NK-92 treated with Interleukin-12 subunit alpha and Interleukin-12 subunit beta, amount 100 ng/mL, for 24 hours (cell line): Measurements from ENCODE around the gene KIF13A.
"Not testable (repeated sequence)": the region's sequence is repeated elsewhere in the genome, so short reads cannot be mapped to it uniquely, and the experiment has no call there.

Experiments
- DNase-seq: peaks from one replicate; lab custom pipeline; 2025; lab: John Stamatoyannopoulos, UW

The KIF13A gene

DNA sequence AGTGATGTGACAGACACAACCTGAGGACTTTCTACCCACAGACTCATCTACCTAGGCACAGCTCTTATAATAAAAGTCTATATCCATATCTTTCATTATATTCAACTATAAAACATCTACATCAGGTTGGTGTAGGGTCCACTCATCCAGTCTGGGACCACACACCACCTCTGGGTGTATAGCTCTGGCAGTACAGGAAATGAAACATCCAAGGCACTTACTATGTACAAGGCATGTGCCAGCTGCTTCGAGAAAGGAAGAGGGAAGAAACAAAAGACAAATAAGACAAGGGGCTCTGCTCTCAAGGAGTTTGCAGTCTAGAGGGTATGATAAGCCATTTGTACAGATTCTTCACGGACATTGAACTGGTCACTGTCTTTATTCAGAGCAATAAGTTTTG, 18.6 kb downstream of the KIF13A start:
- DNase-seq = no peak

DNA sequence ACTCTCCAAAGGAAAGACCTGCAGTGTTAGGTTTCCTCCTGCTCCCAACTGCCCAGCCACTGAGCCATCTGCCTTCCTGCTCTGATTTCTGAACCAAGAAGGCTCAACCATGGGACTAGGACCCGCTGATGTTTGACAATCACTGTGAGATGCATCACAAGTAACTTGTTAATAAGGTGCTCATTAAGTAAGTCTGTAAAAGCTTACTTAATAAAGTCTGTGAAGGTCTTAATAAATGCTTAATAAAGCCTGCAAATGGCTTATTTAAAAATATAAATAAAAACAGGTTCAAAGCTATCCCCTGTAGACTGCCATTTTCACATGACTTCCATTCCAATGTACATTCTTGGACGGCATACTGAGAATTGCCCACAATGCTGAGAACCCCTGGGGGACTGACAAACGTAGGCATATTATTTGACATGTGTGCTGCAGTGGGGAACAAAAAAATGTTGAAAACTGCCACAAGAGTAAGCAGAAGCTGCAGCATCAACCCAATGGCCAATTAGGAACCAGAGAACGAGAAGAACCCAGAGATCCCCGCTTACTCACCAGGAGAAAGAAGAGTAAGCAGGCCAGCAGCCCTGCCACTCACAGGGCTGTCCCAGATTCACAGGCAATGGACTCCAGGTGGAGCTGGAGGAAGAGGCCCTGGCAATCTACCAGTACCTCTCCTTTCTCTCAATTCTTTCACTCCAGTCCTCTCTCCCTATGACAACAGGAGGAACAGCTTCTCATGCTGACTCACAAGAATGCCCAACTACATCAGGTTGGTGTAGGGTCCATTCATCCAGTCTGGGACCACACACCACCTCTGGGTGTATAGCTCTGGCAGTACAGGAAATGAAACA, 19.5 kb downstream of the KIF13A start:
- no peak for DNase-seq

DNA sequence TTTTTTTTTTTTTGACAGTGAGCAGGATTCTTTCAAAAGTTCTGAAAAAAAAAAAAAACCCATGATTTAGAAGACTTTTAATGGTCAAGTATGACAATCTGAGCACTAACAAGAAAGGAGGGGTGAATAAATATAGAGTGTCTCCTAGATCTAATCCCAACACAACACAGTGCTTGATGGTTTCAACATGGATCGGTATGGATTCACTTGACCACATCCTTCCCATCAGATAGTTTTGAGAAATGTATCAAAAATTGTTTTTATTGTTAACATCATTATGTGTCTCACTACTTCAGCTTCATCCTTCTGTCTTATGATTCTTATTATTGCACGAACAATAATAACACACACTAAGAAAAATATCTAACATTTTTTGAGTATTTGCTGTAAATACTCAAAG, 21.0 kb downstream of the KIF13A start:
- DNase-seq = no peak

DNA sequence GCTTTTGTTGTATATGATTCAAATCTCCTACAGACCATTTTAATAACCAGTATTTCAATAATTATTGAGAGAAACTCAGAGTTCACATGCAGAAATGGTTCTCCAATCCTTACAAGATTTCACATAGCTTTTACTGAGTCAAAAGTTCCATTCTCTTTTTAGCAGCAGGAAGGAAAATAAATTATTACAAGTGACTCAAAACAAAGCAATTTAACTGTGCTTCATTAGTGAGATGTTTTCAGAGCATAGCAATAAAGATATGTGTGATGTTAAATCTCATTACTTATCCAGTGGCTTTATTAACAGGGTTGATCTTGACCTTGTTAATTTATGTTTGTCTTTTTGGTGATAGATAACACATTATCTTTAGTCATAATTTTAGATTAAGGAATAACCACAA, 22.0 kb downstream of the KIF13A start:
- DNase-seq = no peak

DNA sequence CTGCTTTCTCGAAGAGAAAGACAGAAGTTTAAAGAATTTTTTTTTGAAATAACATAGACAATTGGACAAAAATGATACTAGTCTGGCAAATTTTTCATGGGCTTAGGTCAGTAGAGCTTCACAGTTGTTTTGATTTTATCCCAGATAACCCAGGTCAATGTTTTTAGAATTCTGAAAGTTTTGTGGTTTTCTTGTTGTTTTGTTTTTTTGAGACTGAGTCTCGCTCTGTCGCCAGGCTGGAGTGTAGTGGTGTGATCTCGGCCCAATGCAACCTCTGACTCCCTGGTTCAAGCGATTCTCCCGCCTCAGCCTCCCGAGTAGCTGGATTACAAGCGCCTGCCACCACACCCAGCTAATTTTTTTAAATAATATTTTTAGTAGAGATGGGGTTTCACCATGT, 22.8 kb downstream of the KIF13A start:
- no peak for DNase-seq

DNA sequence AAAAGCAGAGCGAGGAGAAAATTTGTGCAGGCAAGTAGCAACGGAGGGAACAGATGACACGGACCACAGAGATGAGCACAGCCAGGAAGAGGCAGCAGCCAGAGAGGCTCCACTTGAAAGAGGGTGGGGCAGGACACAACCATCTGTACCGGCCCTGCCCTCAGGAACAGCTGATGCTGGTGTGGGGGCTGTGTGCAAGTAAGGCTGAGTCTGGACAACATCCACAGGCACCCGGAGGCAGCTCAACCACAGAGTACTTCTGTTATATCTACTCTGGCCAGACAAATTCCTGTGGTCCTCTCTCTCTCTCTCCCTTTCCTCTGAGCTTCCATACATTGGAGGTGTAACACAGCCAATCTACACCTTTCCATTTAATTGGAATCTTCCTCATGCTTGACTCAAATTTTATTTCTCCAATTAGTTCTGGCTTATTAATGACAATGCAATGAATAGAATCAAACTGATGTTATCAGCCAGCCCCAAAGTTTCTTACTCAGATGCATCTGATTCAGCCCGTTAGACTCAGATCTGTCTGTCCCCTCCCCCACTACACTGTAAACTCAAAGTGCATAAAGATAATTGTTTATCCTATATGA, 24.9 kb downstream of the KIF13A start:
- no peak for DNase-seq

DNA sequence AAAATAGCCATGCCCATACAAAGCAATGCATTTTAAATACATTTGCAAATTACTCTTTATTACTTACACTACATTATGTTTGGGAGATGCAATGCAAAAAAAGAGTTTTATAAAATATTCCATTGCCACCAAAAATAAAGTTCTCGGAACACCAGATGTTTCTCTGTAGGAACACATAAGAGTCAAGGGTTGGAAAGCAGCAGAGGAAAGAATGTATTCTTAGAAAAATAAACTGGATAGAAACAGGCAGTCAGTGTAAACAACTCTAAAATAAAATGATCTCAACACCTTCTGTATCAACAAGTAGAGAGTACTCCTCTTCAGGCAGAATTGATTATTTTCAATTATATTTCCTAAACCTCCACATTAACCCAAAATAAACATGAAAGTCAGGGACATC, 28.1 kb downstream of the KIF13A start:
- no peak for DNase-seq

DNA sequence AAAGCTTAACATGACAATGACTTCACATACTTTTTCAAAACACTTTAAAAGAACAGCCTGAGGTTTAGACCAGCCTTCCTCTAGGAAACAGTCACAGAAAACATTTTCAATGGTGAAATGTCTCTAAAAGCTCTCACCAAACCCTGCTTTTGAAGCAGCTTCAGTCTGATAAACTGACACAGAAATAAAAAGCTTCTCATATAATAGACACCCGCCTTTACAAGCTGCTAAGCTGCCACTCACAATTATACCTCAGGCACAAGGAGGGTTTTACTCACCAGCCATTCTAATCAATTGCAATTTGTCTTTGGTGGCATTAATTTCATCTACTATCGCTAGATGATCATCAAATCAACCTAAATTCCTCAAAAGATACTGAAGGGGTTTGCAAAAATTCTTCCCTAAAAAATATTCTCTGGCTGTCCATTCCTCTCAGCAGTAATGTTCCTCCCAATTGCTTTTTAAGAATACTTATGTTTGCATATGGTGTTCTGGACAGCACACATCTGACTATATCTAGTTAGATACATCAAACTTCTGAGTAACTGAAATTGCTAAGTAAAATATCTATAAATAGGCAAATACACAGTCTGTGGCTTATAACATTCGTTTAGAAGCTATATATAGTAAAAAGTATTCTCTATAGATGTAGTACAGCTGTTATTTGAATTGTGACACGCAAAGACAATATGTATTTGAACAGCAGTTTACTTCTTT, 29.4 kb downstream of the KIF13A start:
- DNase-seq = no peak

DNA sequence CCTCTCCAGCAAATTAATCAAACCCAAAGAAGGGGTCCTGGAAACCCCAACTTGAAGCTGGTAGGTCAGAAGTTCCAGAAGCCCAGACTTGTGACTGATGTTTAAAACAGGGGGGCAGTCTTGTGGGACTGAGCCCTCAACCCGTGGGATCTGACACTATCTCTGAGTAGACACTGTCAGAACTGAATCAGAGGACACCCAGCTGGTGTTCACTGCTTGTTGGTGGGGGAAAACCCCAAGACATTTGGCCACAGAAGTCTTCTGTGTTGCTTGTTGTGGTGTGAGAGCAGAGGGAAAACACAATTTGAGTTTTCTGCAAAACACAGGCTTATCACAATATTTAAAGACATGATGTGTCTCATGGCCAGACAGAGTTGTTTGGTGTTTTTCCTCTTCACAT, 29.9 kb downstream of the KIF13A start:
- peak; percentile 56 for DNase-seq

DNA sequence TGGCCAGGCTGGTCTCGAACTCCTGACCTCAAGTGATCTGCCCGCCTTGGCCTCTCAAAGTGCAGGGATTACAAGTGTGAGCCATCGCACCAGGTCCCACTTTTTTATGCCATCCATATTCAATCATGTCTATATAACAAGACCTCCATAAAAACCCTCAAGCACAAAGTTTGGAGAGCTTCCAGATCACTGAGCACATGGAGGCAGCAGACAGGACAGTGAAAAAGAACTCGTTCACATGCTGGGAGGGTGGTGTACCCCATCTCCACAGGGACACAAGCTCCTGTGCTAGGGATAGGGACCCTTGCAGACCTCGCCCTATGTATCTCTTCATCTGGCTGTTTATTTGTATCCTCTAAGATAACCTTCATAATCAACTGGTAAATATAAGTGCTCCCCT, 30.3 kb downstream of the KIF13A start:
- no peak for DNase-seq

DNA sequence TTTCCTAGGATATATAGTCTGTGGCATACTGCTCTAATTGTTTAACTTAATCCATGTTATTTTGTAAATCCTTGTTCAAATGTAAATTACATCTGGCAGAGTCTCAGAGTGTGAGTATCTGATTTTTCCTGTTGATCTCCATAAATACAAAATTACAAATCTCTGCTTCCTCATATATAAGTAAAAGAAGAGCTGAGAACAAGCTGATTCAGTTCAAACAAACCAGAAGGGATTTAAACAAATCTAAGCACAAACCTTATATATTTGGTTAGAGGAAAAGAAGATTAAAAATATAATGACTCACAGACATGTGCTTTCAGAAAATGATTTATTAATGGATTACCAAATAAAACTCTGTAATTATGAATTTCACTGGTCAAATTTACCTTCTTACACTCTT, 37.3 kb downstream of the KIF13A start:
- no peak for DNase-seq

DNA sequence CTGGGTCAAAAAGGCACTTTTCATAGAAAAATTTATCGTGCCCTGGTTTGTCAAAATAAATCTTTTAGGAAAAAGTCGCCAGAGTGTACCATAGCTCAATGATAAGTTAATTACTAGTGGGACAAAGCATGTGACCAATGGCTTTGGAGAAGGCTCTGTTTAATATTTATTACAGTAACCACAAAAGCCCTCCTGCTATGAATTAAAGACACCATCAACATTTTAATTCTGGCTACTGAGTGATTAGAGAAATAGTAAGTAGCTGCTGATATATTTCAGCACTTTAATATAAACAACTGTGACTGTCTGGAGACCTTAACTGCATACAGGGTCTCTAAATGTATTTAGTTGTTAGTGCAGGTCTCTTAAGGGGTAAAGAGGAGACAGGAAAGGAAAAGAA, 38.3 kb downstream of the KIF13A start:
- DNase-seq = no peak

DNA sequence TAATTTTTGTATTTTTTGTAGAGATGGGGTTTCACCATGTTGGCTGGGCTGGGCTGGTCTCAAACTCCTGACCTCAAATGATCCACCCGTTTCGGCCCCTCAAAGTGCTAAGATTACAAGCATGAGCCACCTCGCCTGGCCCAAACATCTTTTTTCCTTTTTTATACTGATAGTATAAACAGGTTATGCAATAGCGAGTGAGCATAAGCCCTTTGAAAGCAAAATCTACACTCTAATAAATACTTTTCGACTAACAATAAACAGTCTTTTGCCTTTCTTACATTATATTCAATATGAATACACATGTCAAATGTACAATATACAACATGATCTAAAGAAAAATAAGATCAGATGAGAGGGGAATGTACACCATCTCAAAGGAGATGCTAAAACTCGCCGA, 38.7 kb downstream of the KIF13A start:
- no peak for DNase-seq

DNA sequence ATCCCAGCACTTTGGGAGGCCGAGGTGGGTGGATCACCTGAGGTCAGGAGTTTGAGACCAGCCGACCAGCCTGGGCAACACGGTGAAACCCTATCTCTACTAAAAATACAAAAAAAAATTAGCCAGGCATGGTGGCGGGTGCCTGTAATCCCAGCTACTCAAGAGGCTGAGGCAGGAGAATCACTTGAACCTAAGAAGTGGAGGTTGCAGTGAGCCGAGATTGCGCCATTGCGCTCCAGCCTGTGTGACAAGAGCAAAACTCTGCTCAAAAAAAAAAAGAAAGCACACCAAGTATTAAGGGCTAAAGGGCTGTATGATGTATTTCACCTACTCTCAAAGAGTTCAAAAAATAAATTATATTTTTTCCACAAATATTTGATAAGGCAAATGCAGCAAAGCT, 39.9 kb downstream of the KIF13A start:
- not testable (repeated sequence) for DNase-seq

DNA sequence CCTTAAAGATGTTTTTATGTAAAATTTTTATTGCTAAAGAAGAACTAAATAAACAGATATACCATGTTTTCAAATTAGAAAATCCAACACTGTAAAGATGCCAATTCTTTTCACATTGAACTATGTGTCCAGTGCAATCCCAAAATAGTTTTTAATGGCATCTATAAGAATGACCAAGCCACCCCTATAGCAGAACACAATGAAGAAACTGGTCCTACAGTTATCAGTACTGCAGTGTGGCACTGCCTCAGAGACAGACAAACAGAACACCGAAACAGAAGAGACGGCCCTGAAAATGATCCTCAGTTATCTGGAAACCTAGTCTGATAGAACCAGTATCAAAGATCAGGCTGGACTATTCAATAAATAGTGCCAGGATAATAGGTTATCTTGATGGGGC, 41.9 kb downstream of the KIF13A start:
- no peak for DNase-seq

DNA sequence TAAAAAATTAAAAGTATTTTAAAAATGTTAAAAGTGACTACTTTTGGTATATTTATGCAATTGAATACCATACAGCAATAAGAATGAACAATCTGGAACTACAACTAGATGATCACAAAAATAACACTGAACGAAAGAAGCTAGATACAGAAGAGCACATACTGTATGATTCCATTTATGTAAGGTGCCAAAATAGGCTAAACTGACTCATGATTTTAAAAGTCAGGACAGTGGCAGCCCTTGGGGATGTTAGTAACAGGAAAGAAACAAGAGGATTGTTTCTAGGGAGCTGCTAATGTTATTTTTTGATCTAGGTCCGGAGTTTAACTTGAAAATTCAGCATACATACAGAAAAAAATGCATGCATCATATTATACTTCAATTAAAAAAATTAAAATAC, 42.3 kb downstream of the KIF13A start:
- no peak for DNase-seq

DNA sequence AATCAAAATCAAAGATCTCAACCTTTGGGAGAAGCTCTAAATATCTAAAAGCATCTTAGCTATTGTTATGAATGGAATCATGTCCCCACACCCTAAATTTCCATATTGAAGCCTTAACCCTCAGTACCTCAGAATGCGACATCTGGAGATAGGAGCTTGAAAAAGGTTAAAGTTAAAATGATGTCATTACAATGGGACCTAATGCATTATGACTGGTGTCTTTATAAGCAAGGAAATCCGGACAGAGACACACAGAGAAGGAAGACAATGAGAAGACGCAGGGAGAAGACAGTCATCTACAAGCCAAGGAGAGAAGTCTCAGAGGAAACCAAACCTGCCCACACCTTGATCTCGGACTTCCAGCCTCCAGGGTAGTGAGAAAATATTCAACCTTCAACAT, 46.1 kb downstream of the KIF13A start:
- no peak for DNase-seq

DNA sequence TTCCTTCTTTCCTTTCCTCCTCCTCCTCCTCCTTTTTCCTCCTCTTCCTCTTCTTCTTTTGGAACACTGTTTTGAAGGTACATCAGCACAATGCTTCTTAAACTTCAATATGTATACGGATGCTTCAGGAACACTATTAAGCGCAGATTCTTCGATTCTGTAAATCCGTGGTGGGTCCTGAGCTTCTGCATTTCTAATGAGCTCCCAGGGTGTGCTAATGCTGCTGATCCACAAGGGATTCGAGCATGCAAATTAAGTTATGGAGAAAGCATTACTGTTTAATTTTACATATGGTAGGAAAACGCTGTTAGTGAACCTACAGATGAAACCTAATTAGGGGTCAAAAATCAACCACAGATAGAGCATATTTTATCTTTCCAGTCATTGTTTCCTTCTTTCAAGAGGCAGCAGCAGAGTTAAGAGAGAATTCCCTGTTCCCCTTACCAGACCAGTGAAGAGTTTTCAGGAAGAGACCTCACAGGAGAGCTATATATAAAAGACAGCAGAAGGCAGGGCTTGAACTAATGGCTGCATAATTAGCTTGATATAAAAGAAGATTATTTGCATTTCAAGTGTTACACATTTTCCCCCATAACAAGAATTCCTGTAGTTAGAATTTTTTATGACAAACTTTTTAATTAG, 47.2 kb downstream of the KIF13A start:
- no peak for DNase-seq

DNA sequence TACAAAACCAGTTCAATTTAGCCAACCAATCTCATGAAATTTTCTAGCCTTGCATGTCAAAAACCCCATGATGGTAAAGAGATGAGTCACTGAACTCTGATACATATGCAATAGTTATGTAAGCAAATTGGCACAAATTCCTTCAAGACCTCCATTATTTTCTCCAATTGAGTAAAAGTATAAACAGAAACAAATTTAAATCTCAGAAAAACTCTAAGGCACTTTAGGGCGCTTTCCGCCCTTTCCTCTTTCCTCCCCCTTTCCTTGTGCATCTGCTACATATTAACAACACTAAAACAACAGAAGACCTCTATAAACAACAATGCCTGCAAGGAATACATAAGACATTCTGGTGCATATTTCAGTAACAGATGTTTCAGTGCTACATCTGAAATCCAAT, 48.5 kb downstream of the KIF13A start:
- no peak for DNase-seq

DNA sequence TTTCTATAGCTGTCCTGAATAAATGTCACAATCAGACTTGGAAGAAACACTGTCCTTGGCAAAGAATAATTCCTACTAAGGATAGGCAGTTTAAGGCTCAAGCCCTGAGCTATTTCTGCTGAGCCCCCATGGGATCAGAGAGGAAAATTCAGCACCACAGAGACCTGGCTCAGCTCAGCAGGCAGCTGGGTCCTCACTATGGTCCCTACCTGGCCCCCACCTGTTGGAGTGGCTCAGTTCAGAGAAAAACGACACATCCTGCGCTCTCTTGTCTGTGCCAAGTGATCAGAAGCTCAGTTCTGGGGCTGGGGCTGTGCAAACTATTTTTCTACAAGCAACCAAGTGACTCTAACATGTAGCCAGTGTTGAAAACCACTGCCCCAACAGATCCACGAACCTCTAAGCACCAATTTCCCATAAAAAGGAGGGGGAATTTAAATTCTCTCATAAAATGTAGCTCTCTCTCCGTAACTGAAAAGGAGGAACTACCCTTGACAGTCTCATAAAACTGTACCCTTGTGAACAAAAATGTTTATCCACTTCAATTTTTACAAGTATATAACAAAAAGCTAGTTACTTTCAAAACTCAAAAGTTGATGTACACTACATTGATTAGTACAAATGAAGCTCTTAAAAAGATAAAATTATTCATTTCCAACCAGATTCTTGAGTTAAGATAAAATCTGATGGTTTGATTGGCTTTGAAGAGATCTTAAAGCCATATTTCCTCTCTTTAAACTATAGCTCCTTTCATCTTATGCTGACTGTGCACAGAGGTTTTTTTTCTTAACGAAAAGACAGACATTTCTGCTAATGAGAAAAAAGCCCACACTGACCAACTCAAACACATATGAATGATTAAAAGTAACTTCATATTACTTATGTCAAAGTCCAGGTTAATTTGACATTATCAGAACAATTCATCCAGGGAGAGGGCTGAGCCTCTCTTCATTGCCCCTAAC, 52.0 kb downstream of the KIF13A start:
- DNase-seq = no peak

DNA sequence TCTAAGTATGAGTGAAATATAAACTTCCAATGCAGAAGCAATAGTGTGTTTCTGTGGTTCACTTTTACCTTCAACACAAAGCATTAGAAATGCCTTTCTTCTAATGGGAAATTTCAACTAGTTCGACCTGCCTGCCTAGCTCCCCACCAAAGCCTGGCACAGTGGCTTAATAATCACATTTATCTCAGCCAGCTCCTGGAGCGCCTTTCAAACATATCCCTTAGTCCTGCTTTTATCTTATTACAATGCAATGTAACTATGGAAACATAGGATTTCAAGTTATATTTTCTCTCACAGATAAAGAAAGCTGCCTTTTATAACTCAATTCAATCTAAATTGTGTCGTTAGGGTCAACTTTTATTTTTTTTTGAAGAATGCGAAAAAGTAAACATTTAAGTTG, 53.7 kb downstream of the KIF13A start:
- no peak for DNase-seq
